GM18873 (cell line): Measurements from ENCODE around the gene SPTBN2.
"Not testable (repeated sequence)": the region's sequence is repeated elsewhere in the genome, so short reads cannot be mapped to it uniquely, and the experiment has no call there.

ENCODE experiments used
- ATAC-seq: cut with Tn5 transposase; IDR thresholded peaks from one replicate; pipeline ENCODE4 v1.9.1; 2021; ENCODE audit warnings: mild to moderate bottlenecking, moderate library complexity, moderate number of reproducible peaks; ENCODE audit not compliant: unreplicated experiment, low FRiP score

Gene SPTBN2

GRCh38 chr11:66725114-66725513, 3.9 kb downstream of the SPTBN2 start:
- ATAC-seq = no peak

- ATAC-seq = not testable (repeated sequence)
Observed at GRCh38 chr11:66724167-66724566, 4.8 kb downstream of the SPTBN2 start.

- ATAC-seq = no peak
Observed at GRCh38 chr11:66723693-66724092, 5.3 kb downstream of the SPTBN2 start.

DNA sequence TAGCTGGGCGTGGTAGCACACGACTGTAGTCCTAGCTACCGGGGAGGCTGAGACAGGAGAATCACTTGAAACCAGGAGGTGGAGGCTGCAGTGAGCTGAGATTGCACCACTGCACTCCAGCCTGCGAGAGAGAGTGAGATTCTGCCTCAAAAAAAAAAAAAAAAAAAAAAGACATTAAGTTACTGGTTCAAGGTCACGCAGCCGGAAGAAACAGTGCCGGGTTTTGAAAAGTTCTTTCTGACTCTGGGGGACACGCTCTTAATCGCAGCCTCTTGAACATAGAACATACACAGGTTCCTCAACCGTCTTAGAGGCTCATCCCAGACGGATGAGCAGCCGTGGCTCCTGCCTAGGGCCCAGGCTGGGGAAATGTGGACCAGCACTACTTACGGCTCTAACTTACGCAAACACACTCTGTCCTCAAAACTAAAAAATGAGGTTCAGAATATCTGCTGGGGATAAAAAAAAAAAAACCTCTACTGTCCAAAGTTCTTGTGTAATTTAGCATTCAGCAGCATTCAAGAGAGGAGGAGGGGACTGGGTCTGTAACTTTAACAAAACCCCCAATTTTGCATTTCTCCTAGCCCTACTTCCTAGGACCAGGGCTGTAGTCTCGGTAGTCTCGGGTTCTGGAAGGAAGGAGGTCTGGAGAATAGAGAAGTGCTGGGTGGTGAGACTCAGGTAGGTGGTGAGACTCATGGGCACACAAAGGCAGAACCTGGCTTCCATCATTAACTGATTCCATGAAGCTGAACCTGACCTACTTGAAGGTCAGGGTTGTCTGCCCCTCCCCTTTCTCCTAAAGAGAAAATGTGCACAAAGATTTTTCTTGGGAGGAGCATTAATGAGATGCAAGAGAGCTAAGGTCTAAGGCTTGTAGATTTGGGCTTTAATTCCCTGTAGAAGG, 6.0 kb downstream of the SPTBN2 start:
- no peak for ATAC-seq

- no peak for ATAC-seq
Observed at GRCh38 chr11:66721939-66722338, 7.1 kb downstream of the SPTBN2 start.

- ATAC-seq = no peak
Observed at GRCh38 chr11:66720899-66721470, 8.0 kb downstream of the SPTBN2 start.

- no peak for ATAC-seq
Observed at GRCh38 chr11:66720223-66720898, 8.7 kb downstream of the SPTBN2 start.

DNA sequence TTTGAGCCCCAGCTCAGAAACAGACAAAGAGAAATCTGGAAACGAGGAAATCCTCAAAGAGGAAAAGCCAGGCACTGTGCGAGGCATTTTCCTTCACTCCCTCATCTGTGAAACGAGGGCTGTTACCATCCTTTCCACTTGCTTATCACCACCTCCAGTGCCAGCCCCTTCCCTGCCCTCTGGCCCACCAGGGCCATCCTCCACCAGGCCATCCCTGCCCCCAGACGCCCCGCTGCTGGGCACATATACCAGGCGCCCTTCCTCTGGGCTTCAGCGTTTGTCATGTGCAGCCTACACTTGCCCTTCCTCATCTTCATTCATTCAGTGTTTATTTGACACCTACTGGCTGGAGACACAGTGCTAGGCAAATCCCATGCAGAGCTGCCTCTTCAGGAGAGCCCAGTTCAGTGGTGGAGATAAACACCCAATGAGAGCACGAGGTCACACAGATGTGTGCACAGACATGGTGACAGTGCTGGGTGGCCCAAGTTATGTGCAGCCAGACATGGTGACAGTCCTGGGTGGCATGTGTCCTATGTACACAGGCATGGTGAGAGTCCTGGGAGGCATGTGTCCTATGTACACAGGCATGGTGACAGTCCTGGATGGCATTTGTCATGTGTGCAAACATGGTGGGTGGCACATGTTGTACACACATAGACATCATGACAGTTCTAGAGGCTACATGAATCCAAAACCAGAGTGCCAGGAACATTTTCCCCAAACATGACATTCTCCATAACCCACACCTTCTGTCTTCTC, 9.7 kb downstream of the SPTBN2 start:
- no peak for ATAC-seq

DNA sequence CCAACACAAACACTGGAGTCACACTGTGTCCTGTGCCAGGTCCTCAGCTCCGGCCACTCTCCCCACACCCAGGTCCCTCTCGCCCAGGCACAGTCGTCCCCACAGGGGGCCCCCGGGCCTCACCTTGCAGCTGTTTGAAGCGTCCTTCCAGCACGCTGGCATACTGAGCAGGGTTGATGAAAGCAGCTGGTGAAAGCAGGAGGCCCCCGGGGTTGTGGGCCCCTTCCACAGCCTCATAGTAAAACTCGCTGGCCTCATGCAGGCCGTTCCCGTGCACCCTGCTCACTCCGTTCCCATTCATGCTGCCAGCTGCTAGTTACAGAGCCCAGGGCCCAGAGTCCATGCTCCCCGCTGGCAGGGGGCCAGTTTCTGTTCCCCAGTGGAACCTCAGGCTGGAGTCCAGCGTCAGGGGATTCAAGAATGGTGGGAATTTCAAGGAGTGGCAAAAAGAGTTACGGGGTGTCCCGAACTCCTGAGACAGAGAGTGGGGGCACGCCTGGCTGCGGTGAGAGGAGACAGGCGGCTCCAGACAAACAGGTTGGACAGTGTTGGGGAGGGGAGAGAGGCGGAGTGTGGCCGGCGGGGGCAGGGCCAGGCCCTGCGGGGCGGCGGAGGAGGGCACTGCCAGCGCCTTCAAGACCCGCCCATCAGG, 10.6 kb downstream of the SPTBN2 start:
- no peak for ATAC-seq

DNA sequence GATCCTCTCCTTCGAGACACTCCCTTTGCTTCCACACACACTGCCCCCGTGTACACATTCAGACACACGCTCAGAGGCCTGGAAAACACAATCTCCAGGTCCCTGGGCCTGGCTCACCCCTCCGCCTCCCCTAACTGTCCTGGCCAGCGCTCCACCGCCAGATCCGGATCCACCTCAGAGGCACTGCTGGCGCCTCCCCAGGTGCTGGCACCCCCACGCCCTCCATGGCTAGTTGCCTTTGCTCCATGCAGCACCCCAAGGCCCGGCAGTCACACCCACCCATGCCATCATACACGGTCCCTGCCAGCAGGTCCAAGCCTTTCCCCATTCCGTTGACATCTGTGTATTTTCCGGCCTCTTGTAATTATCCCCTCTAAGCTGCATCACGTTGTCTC, 11.1 kb downstream of the SPTBN2 start:
- no peak for ATAC-seq

DNA sequence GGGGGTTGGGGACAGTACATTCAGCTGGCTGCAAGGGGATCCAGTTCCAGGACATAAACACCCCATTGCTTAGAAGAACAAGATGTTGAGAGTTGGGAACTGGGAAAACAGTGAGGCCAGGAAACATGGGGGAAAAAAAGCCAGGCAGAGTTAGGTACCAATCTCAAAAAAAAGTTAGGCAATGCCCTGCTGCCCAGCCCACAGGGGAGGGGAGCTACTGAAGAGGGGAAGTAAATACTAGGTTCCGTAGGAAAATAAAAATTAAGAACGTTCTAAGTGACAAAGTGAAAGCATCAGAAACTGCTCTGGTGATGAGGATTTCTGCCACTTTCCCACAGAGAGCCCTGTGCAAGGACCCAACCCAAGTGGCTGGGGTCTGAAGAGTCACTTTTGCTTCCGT, 12.0 kb downstream of the SPTBN2 start:
- no peak for ATAC-seq

- ATAC-seq = no peak
Observed at GRCh38 chr11:66715346-66716085, 13.5 kb downstream of the SPTBN2 start.

GRCh38 chr11:66713746-66714480, 15.1 kb downstream of the SPTBN2 start:
- no peak for ATAC-seq

GRCh38 chr11:66710384-66710930, 18.6 kb downstream of the SPTBN2 start:
- ATAC-seq = no peak

GRCh38 chr11:66708701-66709100, 20.3 kb downstream of the SPTBN2 start:
- no peak for ATAC-seq

- ATAC-seq = no peak
Observed at GRCh38 chr11:66708094-66708493, 20.9 kb downstream of the SPTBN2 start.

DNA sequence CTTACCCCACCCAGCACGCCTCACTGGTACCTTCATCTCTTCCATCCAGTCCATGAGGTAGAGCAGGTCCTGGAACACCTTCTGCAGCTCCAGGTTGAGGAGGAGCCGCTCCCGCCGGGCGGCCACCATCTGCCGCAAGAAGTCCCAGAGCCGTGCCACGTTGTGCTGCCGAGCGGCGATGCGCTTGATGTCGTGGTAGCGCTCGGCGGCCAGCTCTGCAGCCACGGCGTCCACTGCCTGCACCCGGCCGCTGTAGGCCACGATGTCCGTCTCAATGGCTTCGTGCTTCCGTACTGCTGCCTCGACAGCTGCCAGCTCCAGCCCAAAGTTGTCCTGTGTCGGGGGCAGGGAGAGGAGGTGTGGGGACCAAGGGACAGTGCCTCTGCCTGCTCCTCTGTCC, 21.5 kb downstream of the SPTBN2 start:
- ATAC-seq = no peak

GRCh38 chr11:66706989-66707388, 22.0 kb downstream of the SPTBN2 start:
- ATAC-seq = no peak
